ENCODE data around the gene SLFN12.
"Not testable (repeated sequence)": the region's sequence is repeated elsewhere in the genome, so short reads cannot be mapped to it uniquely, and the experiment has no call there.

Gene SLFN12

DNA sequence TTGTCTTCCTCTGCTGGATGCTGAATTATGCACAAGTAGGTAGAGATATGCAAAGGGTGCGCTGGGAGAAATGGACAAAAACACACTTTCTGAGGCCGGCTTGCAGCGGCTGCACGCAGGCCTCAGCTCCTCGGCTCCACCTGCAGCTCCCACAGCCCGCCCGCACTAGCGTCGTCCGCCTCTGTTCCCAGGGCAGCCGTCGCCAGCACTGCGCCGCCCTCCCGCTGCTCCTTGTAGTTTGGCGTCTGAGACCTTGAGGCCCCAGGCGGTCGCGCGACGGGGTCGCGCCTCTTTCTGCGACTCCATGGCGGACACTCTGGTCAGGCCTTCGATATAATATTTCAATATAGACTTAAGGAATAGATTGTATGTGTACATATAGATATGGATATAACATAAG is 24.8 kb downstream of the SLFN12 start:
- Histone ChIP-seq H3K4me3 (ENCODE audit: low read depth, low read length) (no peak overlapping the region), H3K9ac (ENCODE audit: low read length) (no peak overlapping the region)

DNA sequence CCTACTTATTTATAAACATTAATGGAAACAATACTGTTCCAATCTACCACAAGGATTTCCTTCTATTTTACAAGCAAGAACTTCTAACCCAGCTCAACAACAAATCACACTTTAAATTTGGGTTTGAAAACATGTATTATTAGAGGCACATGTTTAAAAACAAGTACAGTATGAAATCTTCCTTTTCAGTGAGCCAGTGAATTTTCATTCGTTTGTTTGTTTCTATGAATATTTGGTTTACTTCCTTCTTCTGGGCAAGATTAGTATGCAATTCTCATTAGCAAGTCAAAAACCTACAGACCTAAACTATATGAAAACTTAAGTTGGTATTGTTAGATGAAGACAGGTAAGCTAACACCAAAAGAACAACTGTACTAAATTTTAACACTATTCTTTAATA is 25.7 kb downstream of the SLFN12 start:
- Histone ChIP-seq H3K27ac (ENCODE audit: low read depth, low read length) (no peak overlapping the region), H3K36me3 (ENCODE audit: control insufficient read depth, insufficient read depth, low read length) (peaks cover 45% of the 10 kb centered on the region), H3K9me3 (ENCODE audit: control insufficient read depth, insufficient read depth, low read depth, low read length) (no peaks in the 10 kb centered on the region), H3K9ac (ENCODE audit: low read length) (no peak overlapping the region), H3K4me1 (ENCODE audit: control insufficient read depth, insufficient read depth, low read length) (no peaks in the 10 kb centered on the region), H3K27me3 (ENCODE audit: control insufficient read depth, insufficient read depth, low read length) (no peaks in the 10 kb centered on the region), H3K4me3 (ENCODE audit: low read depth, low read length) (no peak overlapping the region)

More for the DNA sequence above, 24.8 kb downstream of the SLFN12 start:
- Histone ChIP-seq H3K9me3 (ENCODE audit: control insufficient read depth, insufficient read depth, low read depth, low read length) (no peaks in the 10 kb centered on the region), H3K27ac (ENCODE audit: low read depth, low read length) (no peak overlapping the region), H3K36me3 (ENCODE audit: control insufficient read depth, insufficient read depth, low read length) (peaks cover 50% of the 10 kb centered on the region), H3K27me3 (ENCODE audit: control insufficient read depth, insufficient read depth, low read length) (no peaks in the 10 kb centered on the region), H3K4me1 (ENCODE audit: control insufficient read depth, insufficient read depth, low read length) (no peaks in the 10 kb centered on the region)

DNA sequence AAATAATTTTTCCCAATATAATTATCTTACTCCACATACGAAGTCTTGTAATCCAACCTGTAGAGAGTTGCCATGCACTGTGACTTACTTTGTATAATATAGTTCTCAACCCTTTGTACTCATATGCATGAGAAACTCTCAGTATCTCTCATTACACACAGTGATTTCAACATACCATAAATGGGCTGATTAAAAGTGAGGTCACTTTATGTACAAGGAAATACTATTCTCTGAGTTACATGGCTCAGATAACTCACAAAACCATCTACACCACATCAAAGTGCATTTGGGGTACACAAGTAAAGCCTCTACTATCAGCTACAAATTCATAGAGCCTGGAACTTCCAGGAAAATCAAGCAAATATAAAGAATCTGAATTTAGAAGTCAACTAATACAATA is 27.9 kb downstream of the SLFN12 start:
- Histone ChIP-seq H3K4me3 (ENCODE audit: low read depth, low read length) (no peak overlapping the region), H3K27ac (ENCODE audit: low read depth, low read length) (no peak overlapping the region), H3K36me3 (ENCODE audit: control insufficient read depth, insufficient read depth, low read length) (peaks cover 23% of the 10 kb centered on the region), H3K9me3 (ENCODE audit: control insufficient read depth, insufficient read depth, low read depth, low read length) (no peaks in the 10 kb centered on the region), H3K27me3 (ENCODE audit: control insufficient read depth, insufficient read depth, low read length) (no peaks in the 10 kb centered on the region), H3K9ac (ENCODE audit: low read length) (no peak overlapping the region), H3K4me1 (ENCODE audit: control insufficient read depth, insufficient read depth, low read length) (no peaks in the 10 kb centered on the region)

DNA sequence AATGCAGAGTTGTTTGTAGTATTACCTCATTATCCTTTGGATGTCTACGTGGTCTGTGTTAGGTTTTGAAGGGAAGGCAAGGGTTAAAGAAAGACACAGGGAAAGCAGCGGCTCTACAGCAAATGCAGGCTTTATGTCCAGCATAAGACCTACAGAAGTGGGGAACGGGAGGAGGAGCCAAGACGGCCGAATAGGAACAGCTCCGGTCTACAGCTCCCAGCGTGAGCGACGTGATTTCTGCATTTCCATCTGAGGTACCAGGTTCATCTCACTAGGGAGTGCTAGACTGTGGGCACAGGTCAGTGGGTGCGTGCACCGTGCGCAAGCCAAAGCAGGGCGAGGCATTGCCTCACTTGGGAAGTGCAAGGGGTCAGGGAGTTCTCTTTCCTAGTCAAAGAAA is 38.5 kb downstream of the SLFN12 start:
- H3K9me3 ChIP-seq (ENCODE audit: control insufficient read depth, insufficient read depth, low read depth, low read length): peaks cover 15% of the 10 kb centered on the region
- H3K27ac ChIP-seq (ENCODE audit: low read depth, low read length); H3K4me3 ChIP-seq (ENCODE audit: low read depth, low read length); H3K36me3 ChIP-seq (ENCODE audit: control insufficient read depth, insufficient read depth, low read length); H3K27me3 ChIP-seq (ENCODE audit: control insufficient read depth, insufficient read depth, low read length); H3K4me1 ChIP-seq (ENCODE audit: control insufficient read depth, insufficient read depth, low read length); H3K9ac ChIP-seq (ENCODE audit: low read length): not testable (repeated sequence)

DNA sequence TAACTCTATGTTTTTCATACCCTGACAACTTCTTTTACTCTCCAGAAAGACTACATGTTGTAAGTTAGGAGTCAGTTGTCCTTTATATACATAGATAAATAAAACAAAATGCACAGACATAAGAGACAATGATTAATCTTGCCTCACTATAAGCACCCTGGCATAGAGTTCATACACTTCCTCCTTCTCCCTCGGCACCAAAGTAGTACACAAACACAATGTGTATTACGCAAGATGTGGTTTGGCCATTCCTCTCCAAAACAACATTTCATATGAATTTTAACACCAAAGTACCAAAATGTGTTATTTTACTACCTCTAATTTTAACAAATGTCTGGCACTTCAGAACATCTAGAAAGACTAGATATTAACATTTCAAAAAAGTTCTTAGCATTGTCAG is 41.6 kb downstream of the SLFN12 start:
- H3K27ac ChIP-seq (ENCODE audit: low read depth, low read length): no peak overlapping the region
- H3K27me3 ChIP-seq (ENCODE audit: control insufficient read depth, insufficient read depth, low read length): no peaks in the 10 kb centered on the region
- no peak overlapping the region for H3K9ac ChIP-seq (ENCODE audit: low read length)
- peaks cover 16% of the 10 kb centered on the region for H3K9me3 ChIP-seq (ENCODE audit: control insufficient read depth, insufficient read depth, low read depth, low read length)
- no peaks in the 10 kb centered on the region for H3K4me1 ChIP-seq (ENCODE audit: control insufficient read depth, insufficient read depth, low read length)
- no peak overlapping the region for H3K4me3 ChIP-seq (ENCODE audit: low read depth, low read length)
- H3K36me3 ChIP-seq (ENCODE audit: control insufficient read depth, insufficient read depth, low read length): no peaks in the 10 kb centered on the region

DNA sequence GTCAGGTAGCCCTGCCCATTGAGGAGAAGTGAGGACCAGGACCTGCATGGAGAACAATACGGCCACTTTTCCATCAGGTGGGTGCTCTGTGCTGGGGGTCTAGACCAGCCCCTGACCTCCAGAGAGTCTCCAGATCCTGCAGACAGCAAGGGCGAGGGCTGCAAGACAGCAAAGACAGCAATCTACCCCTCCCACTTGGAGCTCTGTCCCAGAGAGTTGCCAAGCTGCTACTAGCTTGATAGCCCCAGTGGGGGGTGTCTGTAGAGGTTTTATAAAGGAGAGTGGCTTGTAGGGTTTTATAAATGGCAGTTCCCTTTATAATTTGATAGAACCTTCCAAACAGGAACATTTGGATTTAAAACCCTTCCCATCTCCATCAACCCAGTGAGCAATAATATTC is 42.1 kb downstream of the SLFN12 start:
- no peaks in the 10 kb centered on the region for H3K27me3 ChIP-seq (ENCODE audit: control insufficient read depth, insufficient read depth, low read length)
- H3K9ac ChIP-seq (ENCODE audit: low read length): no peak overlapping the region
- no peak overlapping the region for H3K27ac ChIP-seq (ENCODE audit: low read depth, low read length)
- peaks cover 16% of the 10 kb centered on the region for H3K9me3 ChIP-seq (ENCODE audit: control insufficient read depth, insufficient read depth, low read depth, low read length)
- no peaks in the 10 kb centered on the region for H3K36me3 ChIP-seq (ENCODE audit: control insufficient read depth, insufficient read depth, low read length)
- H3K4me3 ChIP-seq (ENCODE audit: low read depth, low read length): no peak overlapping the region
- H3K4me1 ChIP-seq (ENCODE audit: control insufficient read depth, insufficient read depth, low read length): no peaks in the 10 kb centered on the region

DNA sequence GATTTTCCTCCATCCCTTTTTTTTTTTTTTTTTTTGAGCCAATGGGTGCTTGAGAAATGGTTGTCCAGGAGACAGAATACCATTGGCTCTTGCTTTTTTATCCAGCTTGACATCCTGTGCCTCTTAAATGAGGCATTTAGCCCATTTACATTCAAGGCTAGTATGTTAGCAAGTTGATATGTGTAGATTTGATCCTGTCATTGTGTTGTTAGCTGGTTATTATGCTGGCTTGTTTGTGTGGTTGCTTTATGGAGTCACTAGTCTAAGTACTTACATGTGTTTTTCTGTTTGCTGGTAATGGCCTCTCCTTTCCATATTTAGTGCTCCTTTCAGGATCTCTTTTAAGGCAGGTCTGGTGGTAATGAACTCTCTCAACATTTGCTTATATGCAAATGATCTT is 44.8 kb downstream of the SLFN12 start:
- H3K9me3 ChIP-seq (ENCODE audit: control insufficient read depth, insufficient read depth, low read depth, low read length): peaks cover 13% of the 10 kb centered on the region; the same call in 1 of the 2 replicates
- no peak overlapping the region for H3K27ac ChIP-seq (ENCODE audit: low read depth, low read length)
- H3K9ac ChIP-seq (ENCODE audit: low read length): no peak overlapping the region
- H3K4me3 ChIP-seq (ENCODE audit: low read depth, low read length): no peak overlapping the region
- no peaks in the 10 kb centered on the region for H3K27me3 ChIP-seq (ENCODE audit: control insufficient read depth, insufficient read depth, low read length)
- H3K36me3 ChIP-seq (ENCODE audit: control insufficient read depth, insufficient read depth, low read length): no peaks in the 10 kb centered on the region
- H3K4me1 ChIP-seq (ENCODE audit: control insufficient read depth, insufficient read depth, low read length): no peaks in the 10 kb centered on the region

DNA sequence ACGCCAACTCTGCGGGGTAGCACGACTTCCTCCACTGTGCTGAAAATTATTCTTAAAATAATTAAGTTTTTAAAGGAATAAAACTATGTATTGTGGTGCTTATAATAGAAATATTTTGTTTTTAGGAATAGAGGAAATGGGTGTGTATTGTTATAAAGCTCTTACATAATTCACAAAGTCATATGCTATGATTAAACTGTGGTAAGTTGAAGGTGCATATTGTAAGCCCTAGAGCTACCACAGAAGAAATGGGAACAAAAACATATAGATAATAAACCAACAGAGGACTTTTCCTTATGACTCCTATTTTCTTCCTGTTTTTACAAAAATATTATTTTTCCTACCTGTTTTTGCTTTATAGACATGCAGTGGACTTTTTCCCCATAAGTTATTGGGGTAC is 54.6 kb downstream of the SLFN12 start:
- Histone ChIP-seq H3K9me3 (ENCODE audit: control insufficient read depth, insufficient read depth, low read depth, low read length) (no peaks in the 10 kb centered on the region), H3K27ac (ENCODE audit: low read depth, low read length) (no peak overlapping the region), H3K4me1 (ENCODE audit: control insufficient read depth, insufficient read depth, low read length) (peaks cover 3% of the 10 kb centered on the region), H3K9ac (ENCODE audit: low read length) (no peak overlapping the region), H3K27me3 (ENCODE audit: control insufficient read depth, insufficient read depth, low read length) (peaks cover 55% of the 10 kb centered on the region), H3K4me3 (ENCODE audit: low read depth, low read length) (no peak overlapping the region), H3K36me3 (ENCODE audit: control insufficient read depth, insufficient read depth, low read length) (no peaks in the 10 kb centered on the region)

DNA sequence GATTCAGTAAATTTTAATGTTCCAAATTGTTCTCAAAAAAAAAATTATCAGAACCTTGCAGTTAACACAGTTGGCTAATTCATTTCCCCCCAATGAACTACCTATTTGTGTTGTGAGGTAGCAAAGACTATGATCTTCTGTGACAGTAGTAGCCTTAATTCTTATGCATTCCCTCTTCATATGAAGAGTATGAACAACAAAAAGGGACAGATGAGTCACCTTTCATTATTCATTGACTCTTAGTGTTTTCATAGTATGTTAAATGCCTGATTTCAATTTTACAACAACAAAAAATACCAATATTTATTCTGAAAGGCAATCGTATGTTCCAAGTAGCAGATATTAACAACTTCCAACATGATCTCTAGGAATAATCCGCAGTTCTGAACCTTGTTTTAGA is 55.2 kb downstream of the SLFN12 start:
- Histone ChIP-seq H3K9me3 (ENCODE audit: control insufficient read depth, insufficient read depth, low read depth, low read length) (no peaks in the 10 kb centered on the region), H3K9ac (ENCODE audit: low read length) (no peak overlapping the region), H3K4me1 (ENCODE audit: control insufficient read depth, insufficient read depth, low read length) (peaks cover 3% of the 10 kb centered on the region), H3K4me3 (ENCODE audit: low read depth, low read length) (no peak overlapping the region), H3K27me3 (ENCODE audit: control insufficient read depth, insufficient read depth, low read length) (peaks cover 61% of the 10 kb centered on the region), H3K36me3 (ENCODE audit: control insufficient read depth, insufficient read depth, low read length) (no peaks in the 10 kb centered on the region), H3K27ac (ENCODE audit: low read depth, low read length) (no peak overlapping the region)

DNA sequence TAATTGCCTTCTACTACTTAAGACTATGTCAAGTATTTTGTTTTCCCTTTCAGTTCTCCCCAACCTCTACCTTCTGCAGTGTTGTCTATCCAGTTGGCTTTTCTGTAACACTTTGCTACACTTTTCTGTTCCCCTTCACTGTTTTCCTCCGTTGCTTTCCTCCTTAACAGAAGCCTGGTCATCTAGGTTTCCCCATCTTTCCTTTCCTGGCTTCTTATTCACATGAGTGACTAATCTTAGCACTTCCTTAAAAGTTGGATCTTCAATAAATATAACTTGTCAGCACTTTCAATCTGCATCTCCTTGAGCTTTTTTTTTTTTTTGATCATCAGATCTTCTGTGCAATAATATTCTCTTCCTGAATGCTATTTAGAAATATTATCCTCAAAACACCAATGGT is 56.1 kb downstream of the SLFN12 start:
- peaks cover 3% of the 10 kb centered on the region for H3K4me1 ChIP-seq (ENCODE audit: control insufficient read depth, insufficient read depth, low read length)
- H3K9me3 ChIP-seq (ENCODE audit: control insufficient read depth, insufficient read depth, low read depth, low read length): no peaks in the 10 kb centered on the region
- no peak overlapping the region for H3K27ac ChIP-seq (ENCODE audit: low read depth, low read length)
- H3K36me3 ChIP-seq (ENCODE audit: control insufficient read depth, insufficient read depth, low read length): no peaks in the 10 kb centered on the region
- no peak overlapping the region for H3K4me3 ChIP-seq (ENCODE audit: low read depth, low read length)
- peaks cover 69% of the 10 kb centered on the region for H3K27me3 ChIP-seq (ENCODE audit: control insufficient read depth, insufficient read depth, low read length)
- H3K9ac ChIP-seq (ENCODE audit: low read length): no peak overlapping the region

DNA sequence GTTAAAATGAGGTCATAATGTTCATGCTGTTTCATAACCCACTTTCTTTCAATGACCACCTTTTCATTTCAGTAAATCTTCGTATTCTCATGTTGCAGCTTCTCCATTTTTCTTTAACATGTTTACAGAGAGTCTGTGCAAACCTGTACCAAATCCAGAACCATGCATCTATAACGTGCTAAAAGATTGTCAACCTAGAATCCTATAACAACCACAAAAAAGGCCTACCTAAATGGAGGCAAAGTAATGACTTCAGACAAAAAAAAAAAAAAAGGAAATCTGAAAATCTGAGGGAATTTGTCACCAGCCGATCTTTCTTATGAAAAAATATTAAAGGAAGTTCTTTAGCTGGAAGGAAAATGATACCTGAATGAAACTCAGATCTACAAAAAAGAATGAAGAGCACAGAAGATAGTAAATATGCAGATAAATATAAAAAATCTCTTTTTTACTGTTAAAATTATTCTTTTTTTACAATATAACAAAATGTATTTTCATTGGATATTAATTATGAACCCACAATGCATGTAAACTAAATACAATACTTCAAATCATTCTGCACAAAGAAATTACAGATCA is 57.4 kb downstream of the SLFN12 start:
- Histone ChIP-seq H3K36me3 (ENCODE audit: control insufficient read depth, insufficient read depth, low read length) (no peaks in the 10 kb centered on the region), H3K4me1 (ENCODE audit: control insufficient read depth, insufficient read depth, low read length) (peaks cover 3% of the 10 kb centered on the region), H3K9ac (ENCODE audit: low read length) (no peak overlapping the region), H3K27ac (ENCODE audit: low read depth, low read length) (no peak overlapping the region), H3K27me3 (ENCODE audit: control insufficient read depth, insufficient read depth, low read length) (peaks cover 82% of the 10 kb centered on the region), H3K9me3 (ENCODE audit: control insufficient read depth, insufficient read depth, low read depth, low read length) (peaks cover 4% of the 10 kb centered on the region; the same call in 1 of the 2 replicates), H3K4me3 (ENCODE audit: low read depth, low read length) (peak overlapping the region; percentile 68)
